RWPE2 (cell line): ENCODE results near the gene KCNIP1.
A peak's percentile ranks its signal among the peaks of the same experiment; 100 is the strongest.

Source experiments
- ATAC-seq: fragments of 200-7000 bp; cut with Tn5 transposase; 3 replicates; pipeline ENCODE4 v1.9.1; 2021; ENCODE audit warnings: low read depth
- DNase-seq: peaks from one replicate; pipeline ENCODE4 v3.0.0-alpha.2; 2020; ENCODE audit warnings: low spot score
- H3K27ac ChIP-seq: fragments of 450-650 bp; 2 replicates; pipeline ENCODE4 v1.5.1; 2017; ENCODE audit warnings: mild to moderate bottlenecking; ENCODE audit not compliant: poor library complexity, severe bottlenecking
- H3K27me3 ChIP-seq: fragments of 250-450 bp; sonication (Bioruptor Pico); 2 replicates; pipeline ENCODE4 v1.5.1; 2021; ENCODE audit warnings: mild to moderate bottlenecking, moderate library complexity; ENCODE audit not compliant: insufficient read depth, poor library complexity, severe bottlenecking
- H3K36me3 ChIP-seq: fragments of 250-450 bp; sonication (Bioruptor Pico); 2 replicates; pipeline ENCODE4 v1.5.1; 2020; ENCODE audit warnings: low read depth, mild to moderate bottlenecking, moderate library complexity
- H3K4me1 ChIP-seq: fragments of 250-450 bp; sonication (Bioruptor Pico); 2 replicates; pipeline ENCODE4 v1.5.1; 2021; ENCODE audit warnings: mild to moderate bottlenecking, moderate library complexity; ENCODE audit not compliant: insufficient read depth, poor library complexity, severe bottlenecking
- H3K4me3 ChIP-seq: fragments of 250-450 bp; sonication (Bioruptor Pico); 2 replicates; pipeline ENCODE4 v1.5.1; 2021; ENCODE audit warnings: mild to moderate bottlenecking, moderate library complexity; ENCODE audit not compliant: severe bottlenecking
- H3K9me3 ChIP-seq: fragments of 250-450 bp; sonication (Bioruptor Pico); 2 replicates; pipeline ENCODE4 v1.5.1; 2021; ENCODE audit warnings: mild to moderate bottlenecking, moderate library complexity; ENCODE audit not compliant: severe bottlenecking
- CTCF ChIP-seq: fragments of 450-650 bp; IDR thresholded peaks from one replicate; pipeline ENCODE4 v1.5.1; 2017; ENCODE audit warnings: mild to moderate bottlenecking, moderate library complexity; ENCODE audit not compliant: poor library complexity, severe bottlenecking

Gene KCNIP1

GRCh38 chr5:170484847-170485615 is 18.8 kb upstream of the KCNIP1 start:
- no peaks in the 10 kb centered on the region for H3K9me3 ChIP-seq
- ATAC-seq, result 0 out of 3 replicates have a peak, but pooled peaks have one; percentile 13
- H3K27me3 ChIP-seq, result no peaks in the 10 kb centered on the region
- no peaks in the 10 kb centered on the region for H3K4me1 ChIP-seq
- TF ChIP-seq CTCF, result no peak
- no peaks in the 10 kb centered on the region for H3K36me3 ChIP-seq
- H3K4me3 ChIP-seq, result no peak overlapping the region
- DNase-seq, result no peak
- no peak overlapping the region for H3K27ac ChIP-seq

- H3K36me3 ChIP-seq, result no peaks in the 10 kb centered on the region
- no peaks in the 10 kb centered on the region for H3K9me3 ChIP-seq
- H3K4me3 ChIP-seq, result no peak overlapping the region
- ATAC-seq (no peak), DNase-seq (no peak)
- H3K27me3 ChIP-seq, result no peaks in the 10 kb centered on the region
- no peaks in the 10 kb centered on the region for H3K4me1 ChIP-seq
- TF ChIP-seq CTCF, result no peak
- H3K27ac ChIP-seq, result no peak overlapping the region
Observed at GRCh38 chr5:170485616-170485911, 18.3 kb upstream of the KCNIP1 start.

GRCh38 chr5:170486371-170486770 is 17.4 kb upstream of the KCNIP1 start:
- ATAC-seq (no peak), DNase-seq (no peak)
- Histone ChIP-seq H3K27ac (no peak overlapping the region), H3K27me3 (no peaks in the 10 kb centered on the region), H3K4me1 (no peaks in the 10 kb centered on the region), H3K9me3 (no peaks in the 10 kb centered on the region), H3K4me3 (no peak overlapping the region), H3K36me3 (no peaks in the 10 kb centered on the region)
- TF ChIP-seq CTCF, result no peak

- Histone ChIP-seq H3K36me3 (no peaks in the 10 kb centered on the region), H3K9me3 (no peaks in the 10 kb centered on the region), H3K27ac (no peak overlapping the region), H3K27me3 (no peaks in the 10 kb centered on the region), H3K4me3 (no peak overlapping the region), H3K4me1 (no peaks in the 10 kb centered on the region)
- DNase-seq (no peak), ATAC-seq (no peak)
- TF ChIP-seq CTCF, result no peak
Observed at GRCh38 chr5:170488570-170488969, 15.2 kb upstream of the KCNIP1 start.

- ATAC-seq (no peak), DNase-seq (no peak)
- no peak overlapping the region for H3K4me3 ChIP-seq
- no peak for TF ChIP-seq CTCF
- H3K27me3 ChIP-seq, result no peaks in the 10 kb centered on the region
- no peaks in the 10 kb centered on the region for H3K9me3 ChIP-seq
- H3K36me3 ChIP-seq, result no peaks in the 10 kb centered on the region
- H3K4me1 ChIP-seq, result no peaks in the 10 kb centered on the region
- no peak overlapping the region for H3K27ac ChIP-seq
Observed at GRCh38 chr5:170489199-170489598, 14.6 kb upstream of the KCNIP1 start.
